Panc1 (cell line): ENCODE data around the gene GSC. TPM values are rescaled to one million over a fixed set of nuclear protein-coding genes. Genes with fewer than 3 reads are reported as not detected.

ENCODE experiments used
- ATAC-seq: fragments of 200-7000 bp; cut with Tn5 transposase; 2 replicates; pipeline ENCODE4 v1.9.1; 2020; ENCODE audit warnings: mild to moderate bottlenecking, moderate library complexity
- BruUV-seq: library from RNA; stranded (reverse); fragments of 400-500 nt; replicated peaks from 2 replicates; lab custom pipeline; 2021; lab: Mats Ljungman, UMichigan
- CTCF ChIA-PET: fragments of 300-600 bp; sonication (Branson Sonifier 250); formaldehyde crosslinking; loops from one replicate; lab custom pipeline; 2022; ENCODE audit warnings: antibody characterized with exemption; lab: Charles Lee
- POLR2A ChIA-PET: fragments of 300-600 bp; sonication (Branson Sonifier 250); formaldehyde crosslinking; loops from one replicate; lab custom pipeline; 2022; ENCODE audit warnings: antibody characterized with exemption; lab: Charles Lee
- DNase-seq: peaks from one replicate; pipeline ENCODE4 v3.0.0-alpha.2; 2010; ENCODE audit warnings: low read depth, low spot score
- H3K27ac ChIP-seq: 2 replicates; pipeline ENCODE4 v1.5.1; 2011; ENCODE audit warnings: mild to moderate bottlenecking, low read length, inconsistent platforms
- H3K27me3 ChIP-seq: fragments of 200-500 bp; sonication (Bioruptor generic); 2 replicates; pipeline ENCODE4 v1.6.0; 2014; ENCODE audit warnings: low read length, inconsistent platforms; ENCODE audit not compliant: control insufficient read depth, insufficient read depth
- H3K36me3 ChIP-seq: fragments of 200-500 bp; sonication (Bioruptor generic); 2 replicates; pipeline ENCODE4 v1.5.1; 2014; ENCODE audit warnings: inconsistent platforms, mild to moderate bottlenecking, low read length, moderate library complexity; ENCODE audit not compliant: control insufficient read depth, insufficient read depth
- H3K4me1 ChIP-seq: 2 replicates; pipeline ENCODE4 v1.5.1; 2011; ENCODE audit warnings: inconsistent platforms, mild to moderate bottlenecking, low read length, moderate library complexity; ENCODE audit not compliant: control insufficient read depth, insufficient read depth
- H3K4me3 ChIP-seq, 2 experiments: 2 replicates each; pipeline ENCODE4 v1.5.1; 2011 to 2012; ENCODE audit warnings: low read depth in 2 of 2, low read length in 2 of 2, mild to moderate bottlenecking in 2 of 2, inconsistent platforms in 1 of 2, moderate library complexity in 1 of 2
- H3K9me3 ChIP-seq: fragments of 200-500 bp; sonication (Bioruptor generic); 2 replicates; pipeline ENCODE4 v1.5.1; 2014; ENCODE audit warnings: low read depth, mild to moderate bottlenecking, inconsistent platforms, low read length, moderate library complexity; ENCODE audit not compliant: control insufficient read depth, insufficient read depth
- POLR2AphosphoS5 ChIP-seq: IDR thresholded peaks from 2 replicates; pipeline ENCODE4 v1.6.1; 2012; ENCODE audit warnings: mild to moderate bottlenecking, low read depth, low read length, moderate library complexity
- SIN3A ChIP-seq: IDR thresholded peaks from 2 replicates; pipeline ENCODE4 v1.6.1; 2012; ENCODE audit warnings: low read depth, mild to moderate bottlenecking, low read length, moderate library complexity, borderline replicate concordance; ENCODE audit not compliant: insufficient read depth
- TCF7L2 ChIP-seq: IDR thresholded peaks from 2 replicates; pipeline ENCODE4 v1.6.1; 2011; ENCODE audit warnings: mild to moderate bottlenecking, low read depth, low read length, inconsistent platforms
- in situ Hi-C: cut with HindIII; loops from 2 replicates; pipeline ENCODE4 v1.10.0; 2016; ENCODE audit warnings: low sequenced_read_pairs, low pct_unique_long_range_greater_than_20kb
- intact Hi-C: fragments of 100-400 bp; cut with micrococcal nuclease; formaldehyde crosslinking; loops from one replicate; pipeline ENCODE4 v1.10.0; 2022; ENCODE audit not compliant: unreplicated experiment
- total RNA-seq: library from RNA; stranded (reverse); gene quantifications from one replicate; pipeline ENCODE4 v1.2.1, GENCODE V29; 2021; ENCODE audit not compliant: unreplicated experiment
- TF ChIP-seq, protein P1 (sequence below): fragments of 450-650 bp; IDR thresholded peaks from 2 replicates; pipeline ENCODE4 v1.5.1; 2017; ENCODE audit warnings: mild to moderate bottlenecking
- TF ChIP-seq, protein P2 (sequence below), 2 experiments: IDR thresholded peaks; 2 replicates each; pipeline ENCODE4 v1.6.1; 2011 to 2012; ENCODE audit warnings: low read depth in 2 of 2, control low read depth in 1 of 2, low read length in 1 of 2, mild to moderate bottlenecking in 1 of 2, moderate library complexity in 1 of 2; ENCODE audit not compliant: insufficient read depth in 1 of 2

GSC gene
- total RNA-seq, 1 experiment from 2014 or later = not detected

DNA sequence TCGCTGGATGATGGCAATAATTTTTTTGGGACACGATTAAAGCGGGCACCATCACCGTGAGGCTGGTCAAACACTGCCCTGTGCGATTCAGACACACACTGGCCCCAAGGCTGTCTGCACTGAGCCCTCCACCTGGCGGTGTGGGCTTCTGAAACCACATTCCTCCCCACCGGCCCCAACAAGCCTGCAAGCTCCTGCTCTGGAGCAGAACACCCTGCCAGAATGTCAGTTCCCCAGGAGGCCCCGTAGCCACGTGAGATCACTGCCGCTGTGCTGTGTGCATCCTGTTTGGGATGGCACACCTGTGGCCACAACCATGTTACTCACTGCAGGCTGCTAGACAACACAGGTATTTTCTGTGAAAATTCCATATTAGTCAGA lies 7.9 kb downstream of the GSC start:
- intact Hi-C loops (no loop called here), in situ Hi-C loops (no loop called here)
- no peaks in the 10 kb centered on the region for H3K36me3 ChIP-seq
- CTCF ChIA-PET = interaction anchor here (0.6 kb wide), 1 partner anchor 16 kb away, joined by 3 read pairs; no protein-coding TSS in a partner anchor
- H3K27me3 ChIP-seq = no peaks in the 10 kb centered on the region
- H3K9me3 ChIP-seq = no peaks in the 10 kb centered on the region
- H3K4me3 ChIP-seq = no peak overlapping the region
- no TSS peak for BruUV-seq
- DNase-seq (no peak), ATAC-seq (no peak)
- H3K27ac ChIP-seq = no peak overlapping the region
- POLR2A ChIA-PET = no interaction called here
- no peaks in the 10 kb centered on the region for H3K4me1 ChIP-seq
- TF ChIP-seq, protein P1, sequence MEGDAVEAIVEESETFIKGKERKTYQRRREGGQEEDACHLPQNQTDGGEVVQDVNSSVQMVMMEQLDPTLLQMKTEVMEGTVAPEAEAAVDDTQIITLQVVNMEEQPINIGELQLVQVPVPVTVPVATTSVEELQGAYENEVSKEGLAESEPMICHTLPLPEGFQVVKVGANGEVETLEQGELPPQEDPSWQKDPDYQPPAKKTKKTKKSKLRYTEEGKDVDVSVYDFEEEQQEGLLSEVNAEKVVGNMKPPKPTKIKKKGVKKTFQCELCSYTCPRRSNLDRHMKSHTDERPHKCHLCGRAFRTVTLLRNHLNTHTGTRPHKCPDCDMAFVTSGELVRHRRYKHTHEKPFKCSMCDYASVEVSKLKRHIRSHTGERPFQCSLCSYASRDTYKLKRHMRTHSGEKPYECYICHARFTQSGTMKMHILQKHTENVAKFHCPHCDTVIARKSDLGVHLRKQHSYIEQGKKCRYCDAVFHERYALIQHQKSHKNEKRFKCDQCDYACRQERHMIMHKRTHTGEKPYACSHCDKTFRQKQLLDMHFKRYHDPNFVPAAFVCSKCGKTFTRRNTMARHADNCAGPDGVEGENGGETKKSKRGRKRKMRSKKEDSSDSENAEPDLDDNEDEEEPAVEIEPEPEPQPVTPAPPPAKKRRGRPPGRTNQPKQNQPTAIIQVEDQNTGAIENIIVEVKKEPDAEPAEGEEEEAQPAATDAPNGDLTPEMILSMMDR = no peak
- TF ChIP-seq, protein P2, sequence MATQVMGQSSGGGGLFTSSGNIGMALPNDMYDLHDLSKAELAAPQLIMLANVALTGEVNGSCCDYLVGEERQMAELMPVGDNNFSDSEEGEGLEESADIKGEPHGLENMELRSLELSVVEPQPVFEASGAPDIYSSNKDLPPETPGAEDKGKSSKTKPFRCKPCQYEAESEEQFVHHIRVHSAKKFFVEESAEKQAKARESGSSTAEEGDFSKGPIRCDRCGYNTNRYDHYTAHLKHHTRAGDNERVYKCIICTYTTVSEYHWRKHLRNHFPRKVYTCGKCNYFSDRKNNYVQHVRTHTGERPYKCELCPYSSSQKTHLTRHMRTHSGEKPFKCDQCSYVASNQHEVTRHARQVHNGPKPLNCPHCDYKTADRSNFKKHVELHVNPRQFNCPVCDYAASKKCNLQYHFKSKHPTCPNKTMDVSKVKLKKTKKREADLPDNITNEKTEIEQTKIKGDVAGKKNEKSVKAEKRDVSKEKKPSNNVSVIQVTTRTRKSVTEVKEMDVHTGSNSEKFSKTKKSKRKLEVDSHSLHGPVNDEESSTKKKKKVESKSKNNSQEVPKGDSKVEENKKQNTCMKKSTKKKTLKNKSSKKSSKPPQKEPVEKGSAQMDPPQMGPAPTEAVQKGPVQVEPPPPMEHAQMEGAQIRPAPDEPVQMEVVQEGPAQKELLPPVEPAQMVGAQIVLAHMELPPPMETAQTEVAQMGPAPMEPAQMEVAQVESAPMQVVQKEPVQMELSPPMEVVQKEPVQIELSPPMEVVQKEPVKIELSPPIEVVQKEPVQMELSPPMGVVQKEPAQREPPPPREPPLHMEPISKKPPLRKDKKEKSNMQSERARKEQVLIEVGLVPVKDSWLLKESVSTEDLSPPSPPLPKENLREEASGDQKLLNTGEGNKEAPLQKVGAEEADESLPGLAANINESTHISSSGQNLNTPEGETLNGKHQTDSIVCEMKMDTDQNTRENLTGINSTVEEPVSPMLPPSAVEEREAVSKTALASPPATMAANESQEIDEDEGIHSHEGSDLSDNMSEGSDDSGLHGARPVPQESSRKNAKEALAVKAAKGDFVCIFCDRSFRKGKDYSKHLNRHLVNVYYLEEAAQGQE (IDR thresholded peaks at IDR 0.05; ENCODE audit: insufficient read depth in 1 of 2, low read depth in 2 of 2, low read length in 1 of 2) = no peak
- TF ChIP-seq SIN3A (no peak), TCF7L2 (no peak), POLR2AphosphoS5 (no peak)

DNA sequence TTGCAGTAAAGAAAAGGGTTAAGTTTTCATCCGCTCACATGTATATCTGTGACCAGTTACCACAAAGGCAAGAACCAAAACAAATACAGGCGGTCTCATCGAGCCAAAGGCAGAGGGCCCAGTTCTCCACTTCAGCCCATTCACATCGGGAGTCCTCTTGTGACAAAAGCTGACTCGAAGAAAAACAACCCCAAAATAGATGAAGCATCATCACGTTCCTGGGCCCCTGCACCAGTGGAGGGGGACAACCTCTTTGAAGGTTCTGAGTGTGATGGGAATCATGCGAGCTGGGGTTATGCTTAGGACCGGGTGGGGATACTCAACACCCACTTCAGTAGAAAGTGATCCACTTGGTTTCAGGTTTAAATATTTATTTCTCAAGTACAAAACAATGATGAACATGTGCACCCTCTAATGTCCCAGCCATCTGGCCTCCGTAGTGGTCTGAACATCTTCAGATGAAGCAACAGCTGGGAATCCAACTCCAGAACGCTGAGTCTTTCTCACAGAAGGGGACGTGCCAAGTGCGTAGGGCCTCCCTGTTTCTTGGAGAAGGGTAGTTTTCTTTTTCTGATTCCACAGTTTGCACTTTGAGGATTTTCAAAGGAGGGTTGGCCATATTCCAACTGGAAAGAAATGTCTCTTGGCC lies 8.4 kb downstream of the GSC start:
- H3K27ac ChIP-seq = no peak overlapping the region
- no peaks in the 10 kb centered on the region for H3K9me3 ChIP-seq
- ATAC-seq (no peak), DNase-seq (no peak)
- ChIA-PET POLR2A (no interaction called here), CTCF (interaction anchor here (0.6 kb wide), 1 partner anchor 666 kb away, joined by 3 read pairs; no protein-coding TSS in a partner anchor)
- H3K27me3 ChIP-seq = no peaks in the 10 kb centered on the region
- intact Hi-C loops (no loop called here), in situ Hi-C loops (no loop called here)
- no TSS peak for BruUV-seq
- no peaks in the 10 kb centered on the region for H3K4me1 ChIP-seq
- TF ChIP-seq, protein P1 = no peak
- no peak for TF ChIP-seq SIN3A
- no peak for TF ChIP-seq TCF7L2
- TF ChIP-seq POLR2AphosphoS5 = no peak
- TF ChIP-seq, protein P2 (IDR thresholded peaks at IDR 0.05; ENCODE audit: insufficient read depth in 1 of 2, low read depth in 2 of 2, low read length in 1 of 2) = no peak
- H3K36me3 ChIP-seq = no peaks in the 10 kb centered on the region
- no peak overlapping the region for H3K4me3 ChIP-seq
